AG04450 (cell line): ENCODE results near the gene MCC. TPM values are rescaled to one million over a fixed set of nuclear protein-coding genes. Genes with fewer than 3 reads are reported as not detected.

ENCODE experiments used
- CTCF ChIA-PET: fragments of 300-600, 350-600 bp; formaldehyde crosslinking; extraction: SDS; loops from one replicate; lab custom pipeline; 2022; ENCODE audit warnings: antibody characterized with exemption, inconsistent platforms; lab: Charles Lee
- POLR2A ChIA-PET: fragments of 350-600 bp; formaldehyde crosslinking; extraction: SDS; loops from one replicate; lab custom pipeline; 2021; ENCODE audit warnings: antibody characterized with exemption, inconsistent platforms; lab: Yijun Ruan, JAX
- DNase-seq: peaks from one replicate; pipeline ENCODE4 v3.0.0-alpha.2; 2011; ENCODE audit warnings: low read depth, low spot score
- H3K27ac ChIP-seq: one replicate; pipeline ENCODE4 v1.5.1; 2012; ENCODE audit warnings: low read depth, low read length, control low read depth
- H3K27me3 ChIP-seq: one replicate; pipeline ENCODE4 v1.6.0; 2012; ENCODE audit warnings: low read length; ENCODE audit not compliant: control insufficient read depth, insufficient read depth
- H3K4me3 ChIP-seq: 2 replicates; pipeline ENCODE4 v1.5.1; 2011; ENCODE audit warnings: mild to moderate bottlenecking, low read depth, low read length, control low read depth
- H3K9me3 ChIP-seq: 2 replicates; pipeline ENCODE4 v1.5.1; 2012; ENCODE audit warnings: low read length; ENCODE audit not compliant: control insufficient read depth, insufficient read depth
- polyA plus RNA-seq: library from polyadenylated mRNA; depleted of rRNA; stranded (reverse); fragments of >200 nt; gene quantifications from 2 replicates; pipeline ENCODE4 v1.2.3, GENCODE V29; 2011
- TF ChIP-seq, protein P1 (sequence below): IDR thresholded peaks from 2 replicates; pipeline ENCODE4 v1.5.1; 2011; ENCODE audit warnings: low read depth, low read length, control low read depth, inconsistent platforms

The MCC gene
- polyA plus RNA-seq, 1 experiment: 17.5 TPM

DNA sequence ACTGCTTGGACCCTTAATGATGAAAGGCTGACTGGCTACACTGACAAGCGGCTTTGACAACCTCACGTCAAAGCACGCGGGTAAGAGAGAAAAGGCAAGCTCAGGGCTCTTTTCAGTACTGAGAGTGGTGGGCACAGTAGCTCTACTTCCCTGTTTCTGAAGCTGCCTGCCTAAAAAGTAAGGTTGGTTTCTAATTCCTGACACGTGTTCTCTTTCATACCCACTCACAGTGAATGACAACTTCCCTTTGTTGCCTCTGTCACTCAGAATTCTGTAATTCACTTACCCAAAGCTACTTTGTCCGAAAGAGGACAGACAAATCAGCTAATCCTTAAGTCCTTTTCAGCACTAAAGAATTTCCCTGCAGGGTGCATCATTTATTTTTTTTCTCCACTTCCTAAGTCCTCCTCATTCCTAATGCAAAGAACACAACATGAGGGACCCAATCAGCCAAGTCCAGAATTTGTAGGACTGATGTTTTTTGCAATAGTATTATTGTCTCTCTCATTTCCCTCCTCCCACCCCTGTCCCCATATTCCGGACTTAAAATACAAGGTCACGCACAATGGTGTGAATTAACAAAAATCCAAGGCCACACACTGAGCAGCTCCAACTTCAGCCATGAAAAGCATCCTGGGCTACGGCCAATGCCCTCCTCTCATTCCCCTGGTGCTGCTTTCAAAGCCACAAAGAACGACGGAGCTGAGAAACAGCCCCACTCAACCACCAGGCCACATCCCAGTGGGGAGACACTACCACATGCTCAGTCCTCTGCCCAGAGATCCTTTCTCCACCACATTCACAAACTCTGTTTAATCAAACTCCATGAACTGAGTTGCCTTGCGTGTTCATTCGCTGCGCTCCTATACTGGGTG is 274.5 kb downstream of the MCC start:
- CTCF ChIA-PET: no interaction called here
- POLR2A ChIA-PET: no interaction called here
- no peak overlapping the region for H3K4me3 ChIP-seq
- no peak for DNase-seq
- H3K27me3 ChIP-seq: no peaks in the 10 kb centered on the region
- no peak overlapping the region for H3K27ac ChIP-seq
- H3K9me3 ChIP-seq: no peaks in the 10 kb centered on the region
- TF ChIP-seq, protein P1, sequence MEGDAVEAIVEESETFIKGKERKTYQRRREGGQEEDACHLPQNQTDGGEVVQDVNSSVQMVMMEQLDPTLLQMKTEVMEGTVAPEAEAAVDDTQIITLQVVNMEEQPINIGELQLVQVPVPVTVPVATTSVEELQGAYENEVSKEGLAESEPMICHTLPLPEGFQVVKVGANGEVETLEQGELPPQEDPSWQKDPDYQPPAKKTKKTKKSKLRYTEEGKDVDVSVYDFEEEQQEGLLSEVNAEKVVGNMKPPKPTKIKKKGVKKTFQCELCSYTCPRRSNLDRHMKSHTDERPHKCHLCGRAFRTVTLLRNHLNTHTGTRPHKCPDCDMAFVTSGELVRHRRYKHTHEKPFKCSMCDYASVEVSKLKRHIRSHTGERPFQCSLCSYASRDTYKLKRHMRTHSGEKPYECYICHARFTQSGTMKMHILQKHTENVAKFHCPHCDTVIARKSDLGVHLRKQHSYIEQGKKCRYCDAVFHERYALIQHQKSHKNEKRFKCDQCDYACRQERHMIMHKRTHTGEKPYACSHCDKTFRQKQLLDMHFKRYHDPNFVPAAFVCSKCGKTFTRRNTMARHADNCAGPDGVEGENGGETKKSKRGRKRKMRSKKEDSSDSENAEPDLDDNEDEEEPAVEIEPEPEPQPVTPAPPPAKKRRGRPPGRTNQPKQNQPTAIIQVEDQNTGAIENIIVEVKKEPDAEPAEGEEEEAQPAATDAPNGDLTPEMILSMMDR: no peak

DNA sequence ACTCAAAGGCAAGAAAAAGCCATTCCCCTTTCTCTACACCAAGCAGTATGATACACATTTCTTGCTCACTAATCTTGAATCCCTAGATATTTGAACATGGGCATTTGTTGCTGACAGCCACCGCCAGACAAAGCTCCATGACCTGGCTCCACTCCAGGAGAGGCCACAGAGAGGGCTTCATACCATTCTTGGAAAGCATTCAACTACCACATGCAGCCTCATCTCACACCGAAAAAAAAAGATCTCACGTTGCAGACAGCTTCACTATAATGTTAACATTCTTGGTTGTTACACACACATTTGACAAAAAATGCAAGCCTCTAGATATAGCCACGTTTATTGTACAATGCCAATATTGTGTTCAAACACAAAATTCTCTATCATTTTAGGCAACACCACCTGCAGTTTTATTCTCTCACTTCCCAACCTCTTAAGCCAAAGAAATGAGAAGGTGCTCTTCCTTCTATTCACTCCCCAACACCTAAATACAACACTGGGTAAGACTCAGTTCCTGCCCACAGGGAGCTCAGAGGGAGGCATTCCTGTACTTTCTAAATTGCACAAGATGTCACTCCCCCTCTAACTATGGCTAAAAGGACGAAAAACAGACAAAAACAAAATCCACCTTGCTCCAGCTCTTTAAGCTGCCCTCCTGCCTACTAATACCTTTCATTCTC is 275.9 kb downstream of the MCC start:
- no peaks in the 10 kb centered on the region for H3K9me3 ChIP-seq
- ChIA-PET CTCF (no interaction called here), POLR2A (interaction anchor here (1.1 kb wide), 1 partner anchor 82 kb away, joined by 3 read pairs; no protein-coding TSS in a partner anchor)
- H3K27ac ChIP-seq: no peak overlapping the region
- H3K27me3 ChIP-seq: no peaks in the 10 kb centered on the region
- H3K4me3 ChIP-seq: no peak overlapping the region
- TF ChIP-seq, protein P1: no peak
- no peak for DNase-seq

DNA sequence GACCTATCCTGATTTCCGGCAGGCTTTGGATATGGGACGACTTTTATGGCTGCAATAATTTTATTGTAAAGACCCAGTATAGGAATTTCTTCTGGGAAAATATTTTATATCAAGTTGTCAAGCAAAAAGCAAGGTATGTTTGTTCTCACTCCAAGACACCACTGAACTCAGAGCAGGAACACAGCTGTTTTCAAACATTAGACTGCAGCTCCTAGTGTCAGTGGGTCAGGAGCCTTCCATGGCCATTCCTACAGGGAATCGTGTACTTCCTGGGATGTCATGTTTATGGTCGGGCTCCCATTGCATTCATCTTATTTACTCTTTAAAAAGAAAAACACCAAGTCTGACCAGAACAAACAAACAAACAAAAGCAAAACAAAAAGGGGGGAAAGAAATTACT is 278.8 kb downstream of the MCC start:
- Histone ChIP-seq H3K4me3 (no peak overlapping the region), H3K27me3 (no peaks in the 10 kb centered on the region), H3K9me3 (no peaks in the 10 kb centered on the region), H3K27ac (no peak overlapping the region)
- ChIA-PET POLR2A (no interaction called here), CTCF (no interaction called here)
- no peak for DNase-seq
- TF ChIP-seq, protein P1: no peak

DNA sequence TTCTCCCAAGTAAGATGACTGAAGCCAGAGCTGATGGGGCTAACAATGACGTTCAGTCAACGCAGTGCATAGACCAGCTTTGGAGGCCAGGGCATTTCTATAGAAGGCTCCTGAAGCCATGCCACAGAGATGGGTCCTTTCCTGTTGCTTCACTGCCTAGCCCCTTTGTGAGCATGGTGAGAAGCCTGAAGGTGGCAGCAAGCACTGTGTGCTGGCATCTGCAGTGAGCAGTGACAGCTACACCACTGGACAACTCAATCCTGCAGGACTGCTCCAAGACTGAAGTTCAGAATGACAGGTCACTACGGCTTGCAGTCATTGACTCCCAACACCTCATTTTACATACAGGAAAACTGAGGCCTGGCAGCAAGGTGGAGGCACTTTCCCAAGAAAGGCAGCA is 282.4 kb downstream of the MCC start:
- no peaks in the 10 kb centered on the region for H3K27me3 ChIP-seq
- TF ChIP-seq, protein P1: no peak
- CTCF ChIA-PET: interaction anchor here (2.3 kb wide), 1 partner anchor 210 kb away, joined by 5 read pairs; no protein-coding TSS in a partner anchor
- no peaks in the 10 kb centered on the region for H3K9me3 ChIP-seq
- no peak overlapping the region for H3K27ac ChIP-seq
- no peak overlapping the region for H3K4me3 ChIP-seq
- POLR2A ChIA-PET: interaction anchor here (1.6 kb wide), 1 partner anchor 152 kb away, joined by 4 read pairs; no protein-coding TSS in a partner anchor
- DNase-seq: no peak
